Osteoblast (primary cell): ENCODE data around the gene CFAP100. TPM values are rescaled to one million over a fixed set of nuclear protein-coding genes. Genes with fewer than 3 reads are reported as not detected.
A peak's percentile ranks its signal among the peaks of the same experiment; 100 is the strongest.

Experiments used
- DNase-seq: peaks from one replicate; pipeline ENCODE4 v3.0.0; 2011; ENCODE audit warnings: low spot score, mixed read lengths; ENCODE audit not compliant: insufficient read length; ENCODE audit errors: missing footprints
- H2AFZ ChIP-seq: 2 replicates; pipeline ENCODE4 v1.6.0; 2011; ENCODE audit warnings: mild to moderate bottlenecking, low read length
- H3K27ac ChIP-seq: 2 replicates; pipeline ENCODE4 v1.5.1; 2011; ENCODE audit warnings: mild to moderate bottlenecking, low read depth, low read length, moderate library complexity
- H3K27me3 ChIP-seq: 2 replicates; pipeline ENCODE4 v1.6.0; 2012; ENCODE audit warnings: mild to moderate bottlenecking, control low read depth, inconsistent platforms, low read length, moderate library complexity; ENCODE audit not compliant: insufficient read depth
- H3K36me3 ChIP-seq: 2 replicates; pipeline ENCODE4 v1.5.1; 2011; ENCODE audit warnings: mild to moderate bottlenecking, low read length, control low read depth, moderate library complexity; ENCODE audit not compliant: insufficient read depth
- H3K4me1 ChIP-seq: 2 replicates; pipeline ENCODE4 v1.5.1; 2011; ENCODE audit warnings: mild to moderate bottlenecking, low read length, control low read depth, moderate library complexity; ENCODE audit not compliant: insufficient read depth
- H3K4me2 ChIP-seq: 2 replicates; pipeline ENCODE4 v1.6.0; 2011; ENCODE audit warnings: mild to moderate bottlenecking, low read length; ENCODE audit not compliant: insufficient read depth
- H3K4me3 ChIP-seq: fragments of 200-600 bp; sonication (generic); 3 replicates; pipeline ENCODE4 v1.5.1; 2012; ENCODE audit warnings: mild to moderate bottlenecking, low read length, inconsistent platforms; ENCODE audit not compliant: insufficient read depth
- H3K79me2 ChIP-seq: 2 replicates; pipeline ENCODE4 v1.6.0; 2012; ENCODE audit warnings: mild to moderate bottlenecking, low read length, control low read depth, inconsistent platforms; ENCODE audit not compliant: insufficient read depth
- H3K9me3 ChIP-seq: 2 replicates; pipeline ENCODE4 v1.5.1; 2011; ENCODE audit warnings: low read depth, low read length, control low read depth
- H4K20me1 ChIP-seq: 2 replicates; pipeline ENCODE4 v1.6.0; 2012; ENCODE audit warnings: mild to moderate bottlenecking, low read length, control low read depth; ENCODE audit not compliant: insufficient read depth
- total RNA-seq: library from RNA; depleted of rRNA; stranded (reverse); fragments of >200 nt; gene quantifications from 2 replicates; pipeline ENCODE4 v1.2.3, GENCODE V29; 2012
- TF ChIP-seq, protein P1 (sequence below): IDR thresholded peaks from 2 replicates; pipeline ENCODE4 v1.5.1; 2011; ENCODE audit warnings: mild to moderate bottlenecking, low read depth, low read length, moderate library complexity; ENCODE audit errors: extremely low read depth

Gene CFAP100
- total RNA-seq, 1 donor: not detected

DNA sequence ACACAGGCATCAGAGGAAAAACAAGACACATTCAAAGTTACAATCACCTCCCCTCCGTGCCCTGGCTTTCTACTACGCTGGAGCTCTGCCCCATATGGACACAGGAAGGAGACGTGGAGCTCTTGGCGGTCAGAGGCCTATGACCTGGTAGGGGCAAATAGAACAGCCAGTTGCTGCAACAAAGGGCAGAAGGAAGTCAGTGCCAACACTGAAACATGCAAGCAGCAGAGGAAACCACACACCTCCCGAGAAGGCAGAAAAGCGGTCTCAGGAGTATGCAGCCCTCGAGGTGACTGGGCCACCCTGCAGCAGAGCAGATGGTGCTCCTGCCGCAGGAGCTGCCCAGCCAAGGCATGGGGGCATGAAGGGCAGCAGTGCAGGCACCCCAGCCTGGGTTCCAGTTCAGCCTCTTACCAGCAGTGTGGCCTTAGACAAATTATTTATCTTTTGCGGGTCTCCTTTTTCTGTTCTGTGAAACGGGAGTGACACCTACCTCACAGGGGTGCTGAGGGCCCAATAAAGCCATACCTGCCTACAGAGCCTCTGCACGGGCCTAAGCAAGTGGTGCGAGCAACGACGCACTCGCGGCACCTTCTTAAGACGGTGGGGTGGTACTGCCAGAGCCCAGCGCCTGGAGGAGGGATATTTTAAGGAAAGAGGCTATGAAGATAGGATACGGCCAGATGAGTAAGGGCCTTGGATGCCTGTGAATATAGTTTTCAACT, 72.3 kb downstream of the CFAP100 start:
- Histone ChIP-seq H3K36me3 (peaks cover 84% of the 10 kb centered on the region), H3K27ac (no peak overlapping the region), H3K27me3 (no peaks in the 10 kb centered on the region), H4K20me1 (peaks cover 41% of the 10 kb centered on the region), H3K4me3 (no peak overlapping the region), H3K4me2 (no peak overlapping the region), H3K79me2 (peaks cover 73% of the 10 kb centered on the region), H3K4me1 (peaks cover 3% of the 10 kb centered on the region), H2AFZ (no peak overlapping the region), H3K9me3 (no peaks in the 10 kb centered on the region)
- TF ChIP-seq, protein P1, sequence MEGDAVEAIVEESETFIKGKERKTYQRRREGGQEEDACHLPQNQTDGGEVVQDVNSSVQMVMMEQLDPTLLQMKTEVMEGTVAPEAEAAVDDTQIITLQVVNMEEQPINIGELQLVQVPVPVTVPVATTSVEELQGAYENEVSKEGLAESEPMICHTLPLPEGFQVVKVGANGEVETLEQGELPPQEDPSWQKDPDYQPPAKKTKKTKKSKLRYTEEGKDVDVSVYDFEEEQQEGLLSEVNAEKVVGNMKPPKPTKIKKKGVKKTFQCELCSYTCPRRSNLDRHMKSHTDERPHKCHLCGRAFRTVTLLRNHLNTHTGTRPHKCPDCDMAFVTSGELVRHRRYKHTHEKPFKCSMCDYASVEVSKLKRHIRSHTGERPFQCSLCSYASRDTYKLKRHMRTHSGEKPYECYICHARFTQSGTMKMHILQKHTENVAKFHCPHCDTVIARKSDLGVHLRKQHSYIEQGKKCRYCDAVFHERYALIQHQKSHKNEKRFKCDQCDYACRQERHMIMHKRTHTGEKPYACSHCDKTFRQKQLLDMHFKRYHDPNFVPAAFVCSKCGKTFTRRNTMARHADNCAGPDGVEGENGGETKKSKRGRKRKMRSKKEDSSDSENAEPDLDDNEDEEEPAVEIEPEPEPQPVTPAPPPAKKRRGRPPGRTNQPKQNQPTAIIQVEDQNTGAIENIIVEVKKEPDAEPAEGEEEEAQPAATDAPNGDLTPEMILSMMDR: no peak
- peak; percentile 58 for DNase-seq

DNA sequence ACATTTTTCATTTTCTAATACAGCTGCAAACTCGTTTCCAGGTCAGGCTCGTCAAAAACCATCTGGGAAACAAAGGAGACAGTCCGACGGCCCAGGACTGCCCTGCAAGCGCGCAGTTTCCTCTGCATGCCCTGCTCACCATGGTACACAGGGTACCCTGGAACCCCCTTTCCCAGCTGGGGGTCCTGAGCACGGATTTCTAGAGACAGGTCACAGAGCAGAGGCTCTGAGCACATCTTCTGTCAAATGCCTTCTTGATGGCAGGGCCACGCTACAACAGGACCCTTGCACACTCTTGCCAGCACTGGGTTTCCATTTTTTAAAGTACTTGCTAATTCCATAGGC, 72.9 kb downstream of the CFAP100 start:
- H3K4me3 ChIP-seq: no peak overlapping the region
- H4K20me1 ChIP-seq: peaks cover 47% of the 10 kb centered on the region
- H3K27ac ChIP-seq: no peak overlapping the region
- peaks cover 79% of the 10 kb centered on the region for H3K79me2 ChIP-seq
- peaks cover 8% of the 10 kb centered on the region for H3K4me1 ChIP-seq
- peaks cover 79% of the 10 kb centered on the region for H3K36me3 ChIP-seq
- TF ChIP-seq, protein P1: no peak
- no peaks in the 10 kb centered on the region for H3K27me3 ChIP-seq
- no peaks in the 10 kb centered on the region for H3K9me3 ChIP-seq
- no peak overlapping the region for H2AFZ ChIP-seq
- no peak for DNase-seq
- H3K4me2 ChIP-seq: no peak overlapping the region

DNA sequence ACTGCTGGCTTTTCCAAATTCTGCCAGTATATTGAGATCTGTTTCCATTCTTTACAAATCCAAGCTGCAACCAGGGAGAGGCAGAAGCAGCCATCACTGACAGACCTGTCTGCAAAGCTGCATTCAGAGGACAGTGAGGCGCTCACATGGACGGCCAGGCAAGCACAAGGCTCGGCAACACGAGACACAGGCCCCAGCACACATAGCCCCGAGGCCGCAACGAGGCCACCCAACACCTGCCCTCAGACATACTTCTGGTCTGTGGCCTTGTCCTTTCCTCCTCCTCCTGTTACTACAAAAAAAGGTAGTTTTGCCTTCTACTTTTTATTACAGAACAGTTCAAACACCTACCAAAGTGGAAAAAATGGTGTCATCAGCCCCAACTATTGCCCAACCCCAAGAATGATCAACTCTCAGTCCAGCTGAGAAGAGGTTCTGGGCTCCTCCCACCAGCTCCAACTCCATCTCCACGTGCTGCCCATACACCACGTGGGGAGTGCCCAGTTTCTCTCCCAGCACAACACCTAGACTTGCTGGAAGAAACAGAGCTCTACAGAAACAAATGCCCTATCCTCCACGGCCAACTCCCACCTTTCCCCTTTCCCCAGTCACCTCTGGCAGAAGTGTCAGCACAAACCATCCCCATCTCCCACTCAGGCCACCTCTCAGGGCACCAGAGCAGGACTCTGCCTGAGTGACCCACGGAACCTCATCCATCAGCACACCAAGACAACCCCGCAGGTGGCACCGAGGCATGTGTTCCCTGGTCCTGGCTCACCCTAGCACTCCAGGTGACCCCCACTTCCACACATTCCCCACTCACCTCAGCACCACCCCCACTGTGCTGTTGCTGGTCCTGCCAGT, 73.6 kb downstream of the CFAP100 start:
- Histone ChIP-seq H3K27me3 (no peaks in the 10 kb centered on the region), H3K4me1 (peaks cover 15% of the 10 kb centered on the region), H3K27ac (no peak overlapping the region), H2AFZ (no peak overlapping the region), H4K20me1 (peaks cover 54% of the 10 kb centered on the region), H3K79me2 (peaks cover 85% of the 10 kb centered on the region), H3K36me3 (peaks cover 77% of the 10 kb centered on the region), H3K4me3 (no peak overlapping the region), H3K9me3 (no peaks in the 10 kb centered on the region), H3K4me2 (no peak overlapping the region)
- TF ChIP-seq, protein P1: no peak
- peak; percentile 72 for DNase-seq

DNA sequence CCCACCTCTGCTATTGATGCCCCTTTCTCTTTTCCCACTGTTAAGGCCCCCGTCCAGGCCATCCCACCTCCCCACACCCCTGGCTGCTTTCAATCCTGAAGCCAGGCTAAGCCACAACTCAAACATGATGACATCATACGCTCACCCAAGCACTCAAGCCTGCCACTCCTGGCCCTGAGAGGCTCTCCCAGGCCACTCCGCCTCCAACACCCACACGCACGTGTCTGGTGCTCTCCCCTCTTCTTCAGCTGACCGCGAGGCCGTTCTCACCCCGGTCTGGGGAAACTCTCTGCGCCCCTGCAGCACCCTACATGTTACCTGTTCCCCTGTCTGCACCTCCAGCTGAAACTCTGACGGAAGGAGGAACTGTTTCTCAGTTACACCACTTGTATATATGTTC, 74.8 kb downstream of the CFAP100 start:
- Histone ChIP-seq H3K36me3 (peaks cover 66% of the 10 kb centered on the region), H4K20me1 (peaks cover 57% of the 10 kb centered on the region), H3K9me3 (no peaks in the 10 kb centered on the region), H3K4me3 (no peak overlapping the region), H3K4me1 (peaks cover 25% of the 10 kb centered on the region), H3K4me2 (no peak overlapping the region), H3K79me2 (peaks cover 91% of the 10 kb centered on the region), H2AFZ (no peak overlapping the region), H3K27me3 (no peaks in the 10 kb centered on the region), H3K27ac (no peak overlapping the region)
- TF ChIP-seq, protein P1: no peak
- peak; percentile 34 for DNase-seq
